ENCODE data around the gene RNU1-1. TPM values are rescaled to one million over a fixed set of nuclear protein-coding genes. Genes with fewer than 3 reads are reported as not detected.

The RNU1-1 gene
- under 0.01 TPM in 2 replicates for total RNA-seq

GRCh38 chr1:16514107-16515055 is at the start of gene RNU1-1:
Gene RNU1-1, minus strand, starts transcription at chr1:16514285.

Other genes starting within 250 kb of the RNU1-1 start
- gene FBXO42, start 161.8 kb downstream of the RNU1-1 start, total RNA-seq = 9.4 and 11.6 TPM in 2 replicates
- 13.5 and 48.9 TPM in 2 replicates for gene SZRD1, start 147.0 kb downstream of the RNU1-1 start, total RNA-seq
- not detected in 2 replicates for gene SPATA21, start 76.9 kb downstream of the RNU1-1 start, total RNA-seq
- 80.6 and 85.1 TPM in 2 replicates for gene NECAP2, start 73.6 kb downstream of the RNU1-1 start, total RNA-seq
- 19.4 and 21.1 TPM in 2 replicates for gene NBPF1, start 99.3 kb upstream of the RNU1-1 start, total RNA-seq
- under 0.01 TPM in 2 replicates for gene RNU1-3, start 152.7 kb upstream of the RNU1-1 start, total RNA-seq
- under 0.01 TPM in 2 replicates for gene RNU1-4, start 226.2 kb upstream of the RNU1-1 start, total RNA-seq

Measured in regular cardiac myocyte (primary cell).